GM12878 (cell line): ENCODE results near the gene AKR1C1. TPM values are rescaled to one million over a fixed set of nuclear protein-coding genes. Genes with fewer than 3 reads are reported as not detected.
"Not testable (repeated sequence)": the region's sequence is repeated elsewhere in the genome, so short reads cannot be mapped to it uniquely, and the experiment has no call there.

Experiments
- ATAC-seq: fragments of 200-7000 bp; cut with Tn5 transposase; 3 replicates; pipeline ENCODE4 v1.9.1; 2020; ENCODE audit warnings: mild to moderate bottlenecking, moderate library complexity
- BruUV-seq: library from RNA; stranded (reverse); fragments of 400-500 nt; replicated peaks from 2 replicates; lab custom pipeline; 2021; lab: Mats Ljungman, UMichigan
- CTCF ChIA-PET: fragments of 300-600 bp; sonication (Branson Sonifier 250); formaldehyde crosslinking; extraction: SDS; loops from one replicate; lab custom pipeline; 2021; ENCODE audit warnings: inconsistent platforms; lab: Yijun Ruan, JAX
- POLR2A ChIA-PET: fragments of 350-600 bp; formaldehyde crosslinking; extraction: SDS; loops from one replicate; lab custom pipeline; 2021; ENCODE audit warnings: inconsistent platforms; lab: Charles Lee
- RAD21 ChIA-PET: fragments of 300-600 bp; sonication (Branson Sonifier 250); formaldehyde crosslinking; loops from one replicate; lab custom pipeline; 2023; ENCODE audit warnings: antibody characterized with exemption; ENCODE audit not compliant: unreplicated experiment; lab: Charles Lee
- SMC1A ChIA-PET: fragments of 300-600 bp; sonication (Branson Sonifier 250); formaldehyde crosslinking; loops from one replicate; lab custom pipeline; 2023; ENCODE audit not compliant: unreplicated experiment, uncharacterized antibody; lab: Charles Lee
- DNase-seq: peaks from one replicate; pipeline ENCODE4 v3.0.0-alpha.2; 2011; ENCODE audit warnings: low read depth, low spot score
- FAIRE-seq: peaks from 3 replicates; lab custom pipeline; 2011; peaks lifted over from hg19 to GRCh38; lab: Jason Lieb, UNC
- H2AFZ ChIP-seq: 2 replicates; pipeline ENCODE4 v1.6.0; 2011; ENCODE audit warnings: low read depth, low read length, control low read depth; ENCODE audit not compliant: control insufficient read depth
- H3K27ac ChIP-seq: 2 replicates; pipeline ENCODE4 v1.5.1; 2011; ENCODE audit warnings: control low read depth; ENCODE audit not compliant: control insufficient read depth, insufficient read depth
- H3K27me3 ChIP-seq, 2 experiments: replicated peaks in 1 of 2; 2 replicates each; pipeline versions ENCODE4 v1.6.0 to v1.6.1; 2011; ENCODE audit warnings: low read length in 1 of 2; ENCODE audit not compliant: control insufficient read depth in 2 of 2, insufficient read depth in 2 of 2
- H3K36me3 ChIP-seq, 2 experiments: 2 replicates each; pipeline ENCODE4 v1.5.1; 2011; ENCODE audit warnings: low read length in 1 of 2; ENCODE audit not compliant: control insufficient read depth in 2 of 2, insufficient read depth in 2 of 2
- H3K4me1 ChIP-seq: 2 replicates; pipeline ENCODE4 v1.6.1; 2011; ENCODE audit warnings: mild to moderate bottlenecking, low read length, moderate library complexity, mixed read lengths; ENCODE audit not compliant: control insufficient read depth, insufficient read depth
- H3K4me2 ChIP-seq: 2 replicates; pipeline ENCODE4 v1.6.0; 2011; ENCODE audit warnings: control low read depth; ENCODE audit not compliant: control insufficient read depth, insufficient read depth
- H3K4me3 ChIP-seq: fragments of 200-600 bp; sonication (generic); 2 replicates; pipeline ENCODE4 v1.5.1; 2016
- H3K79me2 ChIP-seq: 2 replicates; pipeline ENCODE4 v1.6.0; 2011; ENCODE audit warnings: low read length; ENCODE audit not compliant: control insufficient read depth, insufficient read depth
- H3K9ac ChIP-seq: 2 replicates; pipeline ENCODE4 v1.8.0; 2011; ENCODE audit warnings: low read length, control low read depth, mixed read lengths; ENCODE audit not compliant: control insufficient read depth, insufficient read depth
- H3K9me3 ChIP-seq: replicated peaks from 3 replicates; pipeline ENCODE4 v1.5.1; 2011; ENCODE audit warnings: mild to moderate bottlenecking, low read length; ENCODE audit not compliant: control insufficient read depth, insufficient read depth
- H4K20me1 ChIP-seq: 2 replicates; pipeline ENCODE4 v1.6.0; 2011; ENCODE audit not compliant: control insufficient read depth, insufficient read depth
- BHLHE40 ChIP-seq, 2 experiments: fragments of 450-650 bp in 1 of 2; IDR thresholded peaks; 2 replicates each; pipeline ENCODE4 v1.6.1; 2011 to 2017; ENCODE audit warnings: low read depth in 2 of 2, borderline replicate concordance in 1 of 2, improper control_type of control experiment in 1 of 2, low read length in 1 of 2, mild to moderate bottlenecking in 1 of 2
- BRCA1 ChIP-seq: IDR thresholded peaks from 2 replicates; pipeline ENCODE4 v1.6.1; 2011; ENCODE audit warnings: low read depth, low read length, improper control_type of control experiment
- ESRRA ChIP-seq: IDR thresholded peaks from 2 replicates; pipeline ENCODE4 v1.6.1; 2012; ENCODE audit warnings: mild to moderate bottlenecking, low read length, improper control_type of control experiment
- IKZF1 ChIP-seq: fragments of 450-650 bp; conservative IDR thresholded peaks from 2 replicates; pipeline ENCODE4 v1.6.1; 2017; ENCODE audit warnings: antibody characterized with exemption, mild to moderate bottlenecking
- KAT2A ChIP-seq: conservative IDR thresholded peaks from 2 replicates; pipeline ENCODE4 v1.6.1; 2011; ENCODE audit warnings: low read depth, low read length; ENCODE audit not compliant: control insufficient read depth
- KLF5 ChIP-seq: fragments of 450-650 bp; IDR thresholded peaks from 2 replicates; pipeline ENCODE4 v1.6.1; 2014; ENCODE audit warnings: mild to moderate bottlenecking; ENCODE audit not compliant: partially characterized antibody
- NR2F1 ChIP-seq: fragments of 450-650 bp; conservative IDR thresholded peaks from 2 replicates; pipeline ENCODE4 v1.6.1; 2017; ENCODE audit warnings: mild to moderate bottlenecking
- POLR2A ChIP-seq: IDR thresholded peaks from 2 replicates; pipeline ENCODE4 v1.6.1; 2011; ENCODE audit warnings: low read depth, mild to moderate bottlenecking, low read length
- RBBP5 ChIP-seq: fragments of 200-600 bp; sonication (generic); conservative IDR thresholded peaks from 2 replicates; pipeline ENCODE4 v1.6.1; 2016
- RFX5 ChIP-seq: IDR thresholded peaks from 2 replicates; pipeline ENCODE4 v1.6.1; 2011; ENCODE audit warnings: low read depth, low read length, improper control_type of control experiment
- SUPT20H ChIP-seq: IDR thresholded peaks from 2 replicates; pipeline ENCODE4 v1.6.1; 2011; ENCODE audit warnings: low read depth, mild to moderate bottlenecking, low read length, moderate library complexity, borderline replicate concordance; ENCODE audit not compliant: control insufficient read depth
- TBL1XR1 ChIP-seq: IDR thresholded peaks from 2 replicates; pipeline ENCODE4 v1.6.1; 2012; ENCODE audit warnings: low read depth, low read length, improper control_type of control experiment
- TCF12 ChIP-seq: IDR thresholded peaks from 2 replicates; pipeline ENCODE4 v1.6.1; 2011; ENCODE audit warnings: low read depth, mild to moderate bottlenecking, low read length
- WGBS: methylation state at CpG from one replicate; pipeline ENCODE4 v1.1.6; 2016; ENCODE audit warnings: low lambda C conversion rate; ENCODE audit not compliant: insufficient replicate concordance, insufficient coverage; ENCODE audit errors: missing lambda C conversion rate; 5-methylcytosine and 5-hydroxymethylcytosine counted together
- in situ Hi-C: fragments of 300-500 bp; cut with MboI; formaldehyde crosslinking; loops from 9 replicates; pipeline ENCODE4 v1.14.3; 2018; ENCODE audit warnings: mixed read lengths
- intact Hi-C: fragments of 100-400 bp; cut with micrococcal nuclease; formaldehyde crosslinking; loops from one replicate; pipeline ENCODE4 v1.14.2; 2022; ENCODE audit not compliant: unreplicated experiment
- polyA plus RNA-seq, 11 experiments: library from polyadenylated mRNA; depleted of rRNA in 4 of 11; unstranded in 6 of 11; stranded (reverse) in 5 of 11; fragments of >200 nt; fragmentation: Nextera tagmentation in 4 of 11; fragmentation: Illumina TruSeq in 1 of 11; extraction: Ambion mirVana in 4 of 11; extraction: Trizol in 1 of 11; gene quantifications; 1 replicate in 1 of 11; 2 replicates in 10 of 11; pipeline versions ENCODE4 v1.2.1 to v1.2.3, GENCODE V29; 2011 to 2016; ENCODE audit warnings: inconsistent platforms in 2 of 11, missing spikeins in 2 of 11, low read depth in 1 of 11
- total RNA-seq, 4 experiments: library from RNA; depleted of rRNA in 3 of 4; stranded (reverse); fragments of >200 nt in 3 of 4; fragmentation: Illumina TruSeq in 1 of 4; extraction: Trizol in 1 of 4; gene quantifications; 2 replicates each; pipeline versions ENCODE4 v1.2.1 to v1.2.3, GENCODE V29; 2013 to 2021
- TF ChIP-seq, protein P1 (sequence below): fragments of 450-650 bp; IDR thresholded peaks from 2 replicates; pipeline ENCODE4 v1.6.1; 2017; ENCODE audit warnings: mild to moderate bottlenecking, moderate library complexity

AKR1C1 gene
- total and polyA plus RNA-seq, 10 of the 15 experiments (the other 5 are each of a cell fraction or from before 2014, with no cell fraction given) = 0.05 to 1.2 (median 0.35) TPM; not detected in 6

DNA sequence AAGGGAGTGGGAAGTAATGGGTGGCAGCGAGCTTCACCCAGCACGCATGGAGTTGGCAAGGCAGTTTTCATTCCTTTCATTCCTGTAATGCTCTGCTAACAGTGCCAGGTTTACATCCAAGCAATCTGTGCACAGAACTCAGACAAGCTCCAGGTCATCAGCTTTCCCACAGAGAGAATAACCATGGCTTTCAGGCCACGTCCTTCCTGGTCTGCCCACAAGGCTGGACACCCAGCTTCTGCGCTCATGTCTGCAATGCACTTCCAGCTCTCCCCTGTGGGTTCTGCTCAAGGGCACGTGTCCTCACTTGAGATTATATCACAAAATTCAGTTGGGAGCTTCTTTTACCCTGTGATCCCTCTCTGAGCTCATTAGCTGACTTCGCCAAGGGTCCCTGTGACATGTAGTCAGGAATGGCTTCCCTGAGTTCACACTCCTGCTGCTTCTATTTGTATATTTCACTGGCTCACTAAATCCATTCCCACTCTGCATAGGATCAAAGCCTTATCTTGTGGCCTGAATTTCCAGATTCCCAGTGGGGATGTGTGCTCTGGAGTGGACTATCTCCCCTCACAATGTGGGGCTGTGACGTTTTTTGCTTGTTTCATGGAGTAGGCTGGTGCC lies 21.9 kb downstream of the AKR1C1 start:
- ChIA-PET CTCF (interaction anchor here (3.8 kb wide), 1 partner anchor 135 kb away, joined by 13 read pairs; no protein-coding TSS in a partner anchor), SMC1A (no interaction called here), POLR2A (no interaction called here), RAD21 (no interaction called here)
- no peaks in the 10 kb centered on the region for H3K4me1 ChIP-seq
- no peak overlapping the region for H3K27ac ChIP-seq
- in situ Hi-C loops = no loop called here
- H2AFZ ChIP-seq = no peak overlapping the region
- 17% methylated on average over 7 of the region's 7 CpGs for WGBS
- no peak overlapping the region for H3K4me2 ChIP-seq
- H3K4me3 ChIP-seq = no peak overlapping the region
- no peaks in the 10 kb centered on the region for H3K27me3 ChIP-seq
- no peak overlapping the region for H3K9ac ChIP-seq
- ATAC-seq (no peak), FAIRE-seq (no peak), DNase-seq (no peak)
- H3K9me3 ChIP-seq = no peaks in the 10 kb centered on the region
- no peaks in the 10 kb centered on the region for H4K20me1 ChIP-seq
- no peaks in the 10 kb centered on the region for H3K79me2 ChIP-seq
- no peaks in the 10 kb centered on the region for H3K36me3 ChIP-seq
- intact Hi-C loops = loop anchor here (5.0 kb wide), 1 partner anchor 138 kb away; no protein-coding TSS in a partner anchor
- no TSS peak for BruUV-seq
- TF ChIP-seq TCF12 (no peak), TBL1XR1 (no peak), NR2F1 (no peak), ESRRA (no peak), SUPT20H (no peak), BRCA1 (no peak), IKZF1 (no peak), RBBP5 (no peak), KAT2A (no peak), POLR2A (no peak), KLF5 (no peak), RFX5 (no peak), BHLHE40 (IDR thresholded peaks at IDR 0.05; ENCODE audit: borderline replicate concordance in 1 of 2, low read depth in 2 of 2, low read length in 1 of 2) (no peak)
- TF ChIP-seq, protein P1, sequence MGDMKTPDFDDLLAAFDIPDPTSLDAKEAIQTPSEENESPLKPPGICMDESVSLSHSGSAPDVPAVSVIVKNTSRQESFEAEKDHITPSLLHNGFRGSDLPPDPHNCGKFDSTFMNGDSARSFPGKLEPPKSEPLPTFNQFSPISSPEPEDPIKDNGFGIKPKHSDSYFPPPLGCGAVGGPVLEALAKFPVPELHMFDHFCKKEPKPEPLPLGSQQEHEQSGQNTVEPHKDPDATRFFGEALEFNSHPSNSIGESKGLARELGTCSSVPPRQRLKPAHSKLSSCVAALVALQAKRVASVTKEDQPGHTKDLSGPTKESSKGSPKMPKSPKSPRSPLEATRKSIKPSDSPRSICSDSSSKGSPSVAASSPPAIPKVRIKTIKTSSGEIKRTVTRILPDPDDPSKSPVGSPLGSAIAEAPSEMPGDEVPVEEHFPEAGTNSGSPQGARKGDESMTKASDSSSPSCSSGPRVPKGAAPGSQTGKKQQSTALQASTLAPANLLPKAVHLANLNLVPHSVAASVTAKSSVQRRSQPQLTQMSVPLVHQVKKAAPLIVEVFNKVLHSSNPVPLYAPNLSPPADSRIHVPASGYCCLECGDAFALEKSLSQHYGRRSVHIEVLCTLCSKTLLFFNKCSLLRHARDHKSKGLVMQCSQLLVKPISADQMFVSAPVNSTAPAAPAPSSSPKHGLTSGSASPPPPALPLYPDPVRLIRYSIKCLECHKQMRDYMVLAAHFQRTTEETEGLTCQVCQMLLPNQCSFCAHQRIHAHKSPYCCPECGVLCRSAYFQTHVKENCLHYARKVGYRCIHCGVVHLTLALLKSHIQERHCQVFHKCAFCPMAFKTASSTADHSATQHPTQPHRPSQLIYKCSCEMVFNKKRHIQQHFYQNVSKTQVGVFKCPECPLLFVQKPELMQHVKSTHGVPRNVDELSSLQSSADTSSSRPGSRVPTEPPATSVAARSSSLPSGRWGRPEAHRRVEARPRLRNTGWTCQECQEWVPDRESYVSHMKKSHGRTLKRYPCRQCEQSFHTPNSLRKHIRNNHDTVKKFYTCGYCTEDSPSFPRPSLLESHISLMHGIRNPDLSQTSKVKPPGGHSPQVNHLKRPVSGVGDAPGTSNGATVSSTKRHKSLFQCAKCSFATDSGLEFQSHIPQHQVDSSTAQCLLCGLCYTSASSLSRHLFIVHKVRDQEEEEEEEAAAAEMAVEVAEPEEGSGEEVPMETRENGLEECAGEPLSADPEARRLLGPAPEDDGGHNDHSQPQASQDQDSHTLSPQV = no peak
- TF ChIP-seq, all 136 proteins: peak for 0

DNA sequence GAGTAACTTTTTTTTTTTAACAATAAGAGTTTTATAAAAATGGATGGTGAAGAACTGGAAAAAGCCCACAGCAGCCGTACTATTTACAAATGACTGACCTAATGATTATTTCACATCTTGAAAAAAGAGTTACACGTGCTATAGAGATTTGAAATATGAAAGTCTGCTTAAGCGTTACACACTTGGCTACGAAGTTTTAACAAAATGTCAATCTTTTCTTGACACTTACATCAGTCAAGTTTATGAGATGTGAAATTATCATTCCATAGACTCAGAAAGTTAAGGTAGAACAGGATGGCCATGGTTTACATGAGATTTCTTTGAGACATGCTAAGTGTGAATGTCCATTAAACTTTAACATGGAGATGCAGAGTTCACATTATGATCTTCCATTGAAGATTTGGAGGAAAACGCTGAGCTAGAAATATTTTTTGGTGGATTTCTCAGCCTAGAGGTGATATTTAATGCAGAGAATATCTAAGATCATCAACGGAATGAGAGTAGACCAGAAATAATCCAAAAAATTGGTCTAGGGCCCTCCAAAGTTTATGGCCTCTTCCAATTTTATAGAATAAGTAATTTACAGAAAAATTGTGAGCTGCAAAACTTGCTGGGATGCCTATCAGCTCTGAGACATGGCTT lies 24.9 kb downstream of the AKR1C1 start:
- H3K27me3 ChIP-seq, RAD21 ChIA-PET, intact Hi-C loops, ATAC-seq, H3K4me3 ChIP-seq, DNase-seq, in situ Hi-C loops, H3K27ac ChIP-seq, H3K79me2 ChIP-seq, POLR2A ChIA-PET, H3K9ac ChIP-seq, H3K36me3 ChIP-seq, H4K20me1 ChIP-seq, H2AFZ ChIP-seq, CTCF ChIA-PET, H3K9me3 ChIP-seq, FAIRE-seq, H3K4me2 ChIP-seq, BruUV-seq, H3K4me1 ChIP-seq: not testable (repeated sequence)
- 17% methylated on average over 6 of the region's 6 CpGs for WGBS
- SMC1A ChIA-PET = interaction anchor here (0.6 to 1.1 kb wide), 2 partner anchors 33 to 105 kb away, joined by 3 to 4 read pairs; no protein-coding TSS in a partner anchor
